ENCODE data around the gene PCAT7. TPM values are rescaled to one million over a fixed set of nuclear protein-coding genes. Genes with fewer than 3 reads are reported as not detected.

The PCAT7 gene
- total and polyA plus RNA-seq, 2 experiments from 2014 or later, result 4.0 to 5.5 TPM

GRCh38 chr9:94581728-94582127 is 26.8 kb downstream of the PCAT7 start:
- no peaks in the 10 kb centered on the region for H3K36me3 Mint-ChIP-seq (ENCODE audit: low read depth)

More at GRCh38 chr9:94581728-94582127, 26.8 kb downstream of the PCAT7 start:
- no peak overlapping the region for H3K27ac Mint-ChIP-seq
- H3K9me3 Mint-ChIP-seq, result peaks cover 7% of the 10 kb centered on the region; the same call in 2 of the 3 replicates
- Histone ChIP-seq H4K20me1 (replicated peaks; ENCODE audit: insufficient read depth) (no peaks in the 10 kb centered on the region), H3K4me2 (no peak overlapping the region), H3F3A (replicated peaks; ENCODE audit: low read depth) (no peaks in the 10 kb centered on the region), H3K4me3 (no peak overlapping the region), H3K27ac (ENCODE audit: low read depth) (no peak overlapping the region), H3K9me2 (ENCODE audit: insufficient read depth) (no peaks in the 10 kb centered on the region), H3K4me1 (ENCODE audit: insufficient read depth) (no peaks in the 10 kb centered on the region), H2AFZ (no peak overlapping the region), H3K36me3 (ENCODE audit: insufficient read depth) (no peaks in the 10 kb centered on the region), H3K79me2 (replicated peaks; ENCODE audit: insufficient read depth) (no peaks in the 10 kb centered on the region), H3K27me3 (ENCODE audit: insufficient read depth) (no peaks in the 10 kb centered on the region)
- H3K4me3 Mint-ChIP-seq, result no peak overlapping the region
- peaks cover 4% of the 10 kb centered on the region; the same call in 2 of the 3 replicates for H3K4me1 Mint-ChIP-seq
- ATAC-seq (no peak), DNase-seq (ENCODE audit: low spot score) (no peak)
- TF ChIP-seq STAT1 (IDR thresholded peaks at IDR 0.05; ENCODE audit: unreplicated experiment), result no peak
- no peak for TF ChIP-seq EZH2phosphoT487 (IDR thresholded peaks at IDR 0.05; ENCODE audit: unreplicated experiment)
- TF ChIP-seq ZNF114 (CRISPR knock-in tag; IDR thresholded peaks at IDR 0.05), result no peak
- no peak for TF ChIP-seq POLR2AphosphoS5 (IDR thresholded peaks at IDR 0.05; ENCODE audit: low read depth)
- TF ChIP-seq JUNB (IDR thresholded peaks at IDR 0.05; ENCODE audit: unreplicated experiment), result no peak
- TF ChIP-seq ZNF331 (CRISPR knock-in tag; IDR thresholded peaks at IDR 0.05; ENCODE audit: low read depth), result no peak
- no peak for TF ChIP-seq NANOG (IDR thresholded peaks at IDR 0.05; ENCODE audit: borderline replicate concordance)
- no peak for TF ChIP-seq CTCF (conservative IDR thresholded peaks at IDR 0.05; ENCODE audit: low read depth in 2 of 2)
- no peak for TF ChIP-seq REST (IDR thresholded peaks at IDR 0.05; ENCODE audit: unreplicated experiment)
- TF ChIP-seq ZNF462 (CRISPR knock-in tag; IDR thresholded peaks at IDR 0.05), result no peak
- no peak for TF ChIP-seq EZH2 (IDR thresholded peaks at IDR 0.05; ENCODE audit: low read depth, unreplicated experiment)
- no peak for TF ChIP-seq CREB1 (CRISPR knock-in tag; IDR thresholded peaks at IDR 0.05; ENCODE audit: low read depth)
- TF ChIP-seq ETS1 (IDR thresholded peaks at IDR 0.05), result no peak
- no peaks in the 10 kb centered on the region for H3K27me3 Mint-ChIP-seq (ENCODE audit: insufficient read depth, low read depth, poor library complexity)

All from GM23338 (cell line).